Activated CD4-positive, alpha-beta memory T cell treated with anti-CD3 and anti-CD28 coated beads for 36 hours (primary cell): Measurements from ENCODE around the gene CLCN2. TPM values are rescaled to one million over a fixed set of nuclear protein-coding genes. Genes with fewer than 3 reads are reported as not detected.

ENCODE experiments used
- CTCF ChIA-PET: fragments of 350-600 bp; sonication (Branson Sonifier 250); formaldehyde crosslinking; loops from one replicate; lab custom pipeline; 2021; ENCODE audit warnings: antibody characterized with exemption, inconsistent platforms; lab: Charles Lee
- POLR2A ChIA-PET: fragments of 350-600 bp; sonication (Branson Sonifier 250); formaldehyde crosslinking; loops from one replicate; lab custom pipeline; 2021; ENCODE audit warnings: antibody characterized with exemption; lab: Charles Lee
- DNase-seq: peaks from one replicate; pipeline ENCODE4 v3.0.0-alpha.2; 2020
- H3K27ac Mint-ChIP-seq: one replicate; pipeline ENCODE4 v1.8.0; 2021; ENCODE audit warnings: mixed read lengths
- H3K27me3 Mint-ChIP-seq: one replicate; pipeline ENCODE4 v1.8.0; 2021; ENCODE audit warnings: mixed read lengths
- H3K36me3 Mint-ChIP-seq: one replicate; pipeline ENCODE4 v1.8.0; 2021; ENCODE audit warnings: mixed read lengths
- H3K4me1 Mint-ChIP-seq: one replicate; pipeline ENCODE4 v1.8.0; 2021; ENCODE audit warnings: low read depth, mixed read lengths
- H3K4me3 Mint-ChIP-seq: one replicate; pipeline ENCODE4 v1.8.0; 2021; ENCODE audit warnings: mild to moderate bottlenecking, mixed read lengths
- H3K9me3 Mint-ChIP-seq: one replicate; pipeline ENCODE4 v1.8.0; 2021; ENCODE audit warnings: mixed read lengths
- intact Hi-C: fragments of 100-400 bp; cut with micrococcal nuclease; formaldehyde crosslinking; loops from one replicate; pipeline ENCODE4 v1.15.1; 2023
- total RNA-seq, 2 experiments: library from RNA; stranded (reverse); gene quantifications; one replicate each; pipeline ENCODE4 v1.2.3, GENCODE V29; 2021

CLCN2 gene
- total RNA-seq, 2 experiments from 2014 or later, result 3.2 to 3.7 TPM

- peak overlapping the region; percentile 86 for H3K4me3 Mint-ChIP-seq
- no peaks in the 10 kb centered on the region for H3K9me3 Mint-ChIP-seq
- H3K4me1 Mint-ChIP-seq, result peaks cover 34% of the 10 kb centered on the region
- peaks cover 32% of the 10 kb centered on the region for H3K36me3 Mint-ChIP-seq
- H3K27ac Mint-ChIP-seq, result peak overlapping the region; percentile 93
- ChIA-PET POLR2A (interaction anchor here (0.6 to 1.9 kb wide), 3 partner anchors 9 to 17 kb away, joined by 3 to 6 read pairs (median 3); no protein-coding TSS in a partner anchor), CTCF (interaction anchor here (1.5 kb wide), 1 partner anchor 39 kb away, joined by 4 read pairs; no protein-coding TSS in a partner anchor)
- intact Hi-C loops, result loop anchor here (1.0 kb wide), 4 partner anchors 16 to 129 kb away; partner anchors contain the start of genes ABCF3 and PSMD2
- no peaks in the 10 kb centered on the region for H3K27me3 Mint-ChIP-seq
- DNase-seq, result peak; percentile 70
These were observed 46.5 kb downstream of the CLCN2 start for GRCh38 chr3:184314700-184315542.

- Mint-ChIP-seq H3K9me3 (no peaks in the 10 kb centered on the region), H3K36me3 (peaks cover 30% of the 10 kb centered on the region), H3K4me1 (peaks cover 29% of the 10 kb centered on the region), H3K27ac (peak within 1 kb of the TSS; percentile 93), H3K4me3 (peak within 1 kb of the TSS; percentile 86), H3K27me3 (no peaks in the 10 kb centered on the region)
- peak; percentile 95 for DNase-seq
- intact Hi-C loops, result loop anchor here (1.0 kb wide), 3 partner anchors 15 to 128 kb away; partner anchors contain the start of genes ABCF3 and PSMD2
- ChIA-PET CTCF (no interaction called here), POLR2A (no interaction called here)
These were observed 47.1 kb downstream of the CLCN2 start, which contains the start of gene EIF4G1 for GRCh38 chr3:184314363-184314699. Gene EIF4G1 (plus strand): TSS chr3:184314606. CDS start chr3:184315797, 1,191 bp downstream.

- Mint-ChIP-seq H3K27ac (no peak overlapping the region), H3K4me1 (peaks cover 10% of the 10 kb centered on the region), H3K4me3 (no peak overlapping the region), H3K36me3 (peaks cover 36% of the 10 kb centered on the region), H3K9me3 (no peaks in the 10 kb centered on the region), H3K27me3 (no peaks in the 10 kb centered on the region)
- ChIA-PET POLR2A (no interaction called here), CTCF (interaction anchor here (1.0 to 1.4 kb wide), 3 partner anchors 11 to 202 kb away, joined by 3 to 5 read pairs (median 4); partner anchors contain the start of gene EEF1AKMT4)
- no peak for DNase-seq
- intact Hi-C loops, result no loop called here
These were observed 49.8 kb downstream of the CLCN2 start for GRCh38 chr3:184311633-184312032.

- intact Hi-C loops, result no loop called here
- no peaks in the 10 kb centered on the region for H3K4me1 Mint-ChIP-seq
- DNase-seq, result no peak
- POLR2A ChIA-PET, result no interaction called here
- no peak overlapping the region for H3K27ac Mint-ChIP-seq
- H3K36me3 Mint-ChIP-seq, result peaks cover 42% of the 10 kb centered on the region
- CTCF ChIA-PET, result no interaction called here
- no peaks in the 10 kb centered on the region for H3K9me3 Mint-ChIP-seq
- no peak overlapping the region for H3K4me3 Mint-ChIP-seq
- no peaks in the 10 kb centered on the region for H3K27me3 Mint-ChIP-seq
These were observed 52.7 kb downstream of the CLCN2 start for GRCh38 chr3:184308744-184309143.

- no peaks in the 10 kb centered on the region for H3K4me1 Mint-ChIP-seq
- no peak overlapping the region for H3K4me3 Mint-ChIP-seq
- peaks cover 49% of the 10 kb centered on the region for H3K36me3 Mint-ChIP-seq
- no peak overlapping the region for H3K27ac Mint-ChIP-seq
- CTCF ChIA-PET, result no interaction called here
- no peaks in the 10 kb centered on the region for H3K9me3 Mint-ChIP-seq
- POLR2A ChIA-PET, result no interaction called here
- no peak for DNase-seq
- no peaks in the 10 kb centered on the region for H3K27me3 Mint-ChIP-seq
- intact Hi-C loops, result no loop called here
These were observed 53.5 kb downstream of the CLCN2 start for GRCh38 chr3:184307915-184308314.

GRCh38 chr3:184306341-184306972, 54.9 kb downstream of the CLCN2 start:
- peaks cover 3% of the 10 kb centered on the region for H3K4me1 Mint-ChIP-seq
- POLR2A ChIA-PET, result interaction anchor here (1.2 kb wide), 1 partner anchor 9 kb away, joined by 6 read pairs; no protein-coding TSS in a partner anchor

GRCh38 chr3:184305577-184305976, 55.8 kb downstream of the CLCN2 start:
- Mint-ChIP-seq H3K27me3 (no peaks in the 10 kb centered on the region), H3K4me1 (peaks cover 8% of the 10 kb centered on the region), H3K36me3 (peaks cover 62% of the 10 kb centered on the region), H3K9me3 (no peaks in the 10 kb centered on the region), H3K4me3 (no peak overlapping the region), H3K27ac (no peak overlapping the region)
- DNase-seq, result no peak
- ChIA-PET POLR2A (interaction anchor here (0.7 kb wide), 1 partner anchor 22 kb away, joined by 3 read pairs; no protein-coding TSS in a partner anchor), CTCF (interaction anchor here (1.0 to 1.5 kb wide), 3 partner anchors 48 to 78 kb away, joined by 3 to 5 read pairs (median 4); partner anchors contain the start of gene EEF1AKMT4)
- intact Hi-C loops, result no loop called here

More at GRCh38 chr3:184306341-184306972, 54.9 kb downstream of the CLCN2 start:
- CTCF ChIA-PET, result interaction anchor here (1.0 to 1.5 kb wide), 3 partner anchors 47 to 79 kb away, joined by 3 to 5 read pairs (median 4); partner anchors contain the start of gene EEF1AKMT4
- Mint-ChIP-seq H3K27me3 (no peaks in the 10 kb centered on the region), H3K27ac (no peak overlapping the region), H3K36me3 (peaks cover 59% of the 10 kb centered on the region), H3K4me3 (no peak overlapping the region), H3K9me3 (no peaks in the 10 kb centered on the region)
- intact Hi-C loops, result no loop called here
- DNase-seq, result no peak

- H3K27me3 Mint-ChIP-seq, result no peaks in the 10 kb centered on the region
- ChIA-PET CTCF (interaction anchor here (1.0 to 2.2 kb wide), 3 partner anchors 11 to 403 kb away, joined by 3 to 5 read pairs (median 3); no protein-coding TSS in a partner anchor), POLR2A (interaction anchor here (1.2 kb wide), 1 partner anchor 35 kb away, joined by 3 read pairs; no protein-coding TSS in a partner anchor)
- peak overlapping the region; percentile 82 for H3K27ac Mint-ChIP-seq
- no peak for DNase-seq
- H3K36me3 Mint-ChIP-seq, result peaks cover 38% of the 10 kb centered on the region
- intact Hi-C loops, result no loop called here
- H3K4me1 Mint-ChIP-seq, result peaks cover 21% of the 10 kb centered on the region
- peak overlapping the region; percentile 93 for H3K4me3 Mint-ChIP-seq
- no peaks in the 10 kb centered on the region for H3K9me3 Mint-ChIP-seq
These were observed 61.1 kb downstream of the CLCN2 start for GRCh38 chr3:184300378-184300720.

GRCh38 chr3:184299488-184300377, 61.7 kb downstream of the CLCN2 start:
- peaks cover 21% of the 10 kb centered on the region for H3K4me1 Mint-ChIP-seq
- H3K9me3 Mint-ChIP-seq, result no peaks in the 10 kb centered on the region
- H3K4me3 Mint-ChIP-seq, result peak overlapping the region; percentile 93
- ChIA-PET CTCF (interaction anchor here (0.6 to 2.2 kb wide), 3 partner anchors 11 to 402 kb away, joined by 3 to 5 read pairs (median 3); no protein-coding TSS in a partner anchor), POLR2A (interaction anchor here (0.7 to 1.2 kb wide), 2 partner anchors 36 to 104 kb away, joined by 3 read pairs; no protein-coding TSS in a partner anchor)
- H3K27me3 Mint-ChIP-seq, result no peaks in the 10 kb centered on the region
- DNase-seq, result no peak
- H3K36me3 Mint-ChIP-seq, result peaks cover 36% of the 10 kb centered on the region
- peak overlapping the region; percentile 82 for H3K27ac Mint-ChIP-seq
- intact Hi-C loops, result loop anchor here (1.0 to 10.0 kb wide), 10 partner anchors 15 to 662 kb away; partner anchors contain the start of genes ABCC5, ABCF3, AP2M1 and CAMK2N2

- intact Hi-C loops, result loop anchor here (1.0 to 10.0 kb wide), 10 partner anchors 15 to 662 kb away; partner anchors contain the start of genes ABCC5, ABCF3, AP2M1 and CAMK2N2
- Mint-ChIP-seq H3K9me3 (no peaks in the 10 kb centered on the region), H3K4me3 (peak within 1 kb of the TSS; percentile 93), H3K27me3 (no peaks in the 10 kb centered on the region), H3K4me1 (peaks cover 21% of the 10 kb centered on the region), H3K36me3 (peaks cover 32% of the 10 kb centered on the region), H3K27ac (peak within 1 kb of the TSS; percentile 82)
- ChIA-PET CTCF (interaction anchor here (0.7 to 2.2 kb wide), 6 partner anchors 9 to 395 kb away, joined by 3 to 5 read pairs (median 4); no protein-coding TSS in a partner anchor), POLR2A (interaction anchor here (0.7 to 1.2 kb wide), 3 partner anchors 16 to 104 kb away, joined by 3 read pairs; no protein-coding TSS in a partner anchor)
- DNase-seq, result peak; percentile 99
These were observed 62.5 kb downstream of the CLCN2 start, which contains the start of gene PSMD2 for GRCh38 chr3:184298759-184299487. Gene PSMD2 (plus strand): TSS chr3:184299241. CDS start chr3:184299267, 26 bp downstream.
